ENCODE results near the gene NANP. TPM values are rescaled to one million over a fixed set of nuclear protein-coding genes. Genes with fewer than 3 reads are reported as not detected.

NANP gene
- polyA plus RNA-seq, 2 of the 4 experiments (the other 2 are of a cell fraction) = 11.2 to 11.4 TPM

DNA sequence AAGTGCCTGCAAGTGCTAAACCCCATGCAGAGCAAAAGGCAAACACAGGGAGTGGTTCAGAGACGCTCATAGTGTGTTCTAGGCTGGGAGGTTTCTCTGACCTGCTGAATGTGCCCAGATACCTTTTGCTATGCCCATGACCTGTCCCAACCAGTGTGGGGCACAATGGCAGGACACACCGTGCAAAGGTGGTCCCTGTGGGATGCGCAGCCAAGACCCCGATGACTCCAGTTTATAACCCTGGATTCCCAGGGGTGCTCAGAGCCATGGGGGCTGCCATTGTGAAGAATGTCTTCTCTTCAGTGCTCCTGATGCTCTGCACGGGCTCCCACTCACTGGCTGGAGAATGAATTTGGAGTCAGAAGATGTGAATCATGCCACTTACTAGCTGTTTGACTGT is 36.3 kb downstream of the NANP start:
- Histone ChIP-seq H3K4me1 (peaks cover 24% of the 10 kb centered on the region), H3K4me3 (no peak overlapping the region), H3K27ac (no peak overlapping the region), H3K4me2 (no peak overlapping the region), H3K9me3 (no peaks in the 10 kb centered on the region)
- ChIA-PET CTCF (interaction anchor here (0.6 kb wide), 1 partner anchor 773 kb away, joined by 3 read pairs; no protein-coding TSS in a partner anchor), POLR2A (no interaction called here)
- DNase-seq (ENCODE audit: low read depth in 1 of 2, low spot score in 1 of 2) (no peak), FAIRE-seq (no peak), ATAC-seq (no peak)
- 73% methylated on average over 5 of the region's 5 CpGs for WGBS (ENCODE audit: missing lambda C conversion rate)
- TF ChIP-seq CHD2 (IDR thresholded peaks at IDR 0.05; ENCODE audit: low read length, partially characterized antibody) (no peak), HDAC2 (IDR thresholded peaks at IDR 0.05) (no peak), HOXB13 (CRISPR knock-in tag; IDR thresholded peaks at IDR 0.05; ENCODE audit: low read depth) (no peak), SREBF2 (IDR thresholded peaks at IDR 0.05) (no peak), E2F6 (IDR thresholded peaks at IDR 0.05; ENCODE audit: borderline replicate concordance, low read depth) (no peak), CHD4 (IDR thresholded peaks at IDR 0.05; ENCODE audit: borderline replicate concordance) (no peak), KDM1A (IDR thresholded peaks at IDR 0.05; ENCODE audit: low read depth) (no peak), TP53 (CRISPR knock-in tag; IDR thresholded peaks at IDR 0.05) (no peak), GATA3 (IDR thresholded peaks at IDR 0.05; ENCODE audit: borderline replicate concordance) (no peak), RARB (CRISPR knock-in tag; IDR thresholded peaks at IDR 0.05) (no peak), JUN (IDR thresholded peaks at IDR 0.05) (no peak)
- TF ChIP-seq, protein P1, sequence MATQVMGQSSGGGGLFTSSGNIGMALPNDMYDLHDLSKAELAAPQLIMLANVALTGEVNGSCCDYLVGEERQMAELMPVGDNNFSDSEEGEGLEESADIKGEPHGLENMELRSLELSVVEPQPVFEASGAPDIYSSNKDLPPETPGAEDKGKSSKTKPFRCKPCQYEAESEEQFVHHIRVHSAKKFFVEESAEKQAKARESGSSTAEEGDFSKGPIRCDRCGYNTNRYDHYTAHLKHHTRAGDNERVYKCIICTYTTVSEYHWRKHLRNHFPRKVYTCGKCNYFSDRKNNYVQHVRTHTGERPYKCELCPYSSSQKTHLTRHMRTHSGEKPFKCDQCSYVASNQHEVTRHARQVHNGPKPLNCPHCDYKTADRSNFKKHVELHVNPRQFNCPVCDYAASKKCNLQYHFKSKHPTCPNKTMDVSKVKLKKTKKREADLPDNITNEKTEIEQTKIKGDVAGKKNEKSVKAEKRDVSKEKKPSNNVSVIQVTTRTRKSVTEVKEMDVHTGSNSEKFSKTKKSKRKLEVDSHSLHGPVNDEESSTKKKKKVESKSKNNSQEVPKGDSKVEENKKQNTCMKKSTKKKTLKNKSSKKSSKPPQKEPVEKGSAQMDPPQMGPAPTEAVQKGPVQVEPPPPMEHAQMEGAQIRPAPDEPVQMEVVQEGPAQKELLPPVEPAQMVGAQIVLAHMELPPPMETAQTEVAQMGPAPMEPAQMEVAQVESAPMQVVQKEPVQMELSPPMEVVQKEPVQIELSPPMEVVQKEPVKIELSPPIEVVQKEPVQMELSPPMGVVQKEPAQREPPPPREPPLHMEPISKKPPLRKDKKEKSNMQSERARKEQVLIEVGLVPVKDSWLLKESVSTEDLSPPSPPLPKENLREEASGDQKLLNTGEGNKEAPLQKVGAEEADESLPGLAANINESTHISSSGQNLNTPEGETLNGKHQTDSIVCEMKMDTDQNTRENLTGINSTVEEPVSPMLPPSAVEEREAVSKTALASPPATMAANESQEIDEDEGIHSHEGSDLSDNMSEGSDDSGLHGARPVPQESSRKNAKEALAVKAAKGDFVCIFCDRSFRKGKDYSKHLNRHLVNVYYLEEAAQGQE (IDR thresholded peaks at IDR 0.05) = no peak
- TF ChIP-seq, protein P2, sequence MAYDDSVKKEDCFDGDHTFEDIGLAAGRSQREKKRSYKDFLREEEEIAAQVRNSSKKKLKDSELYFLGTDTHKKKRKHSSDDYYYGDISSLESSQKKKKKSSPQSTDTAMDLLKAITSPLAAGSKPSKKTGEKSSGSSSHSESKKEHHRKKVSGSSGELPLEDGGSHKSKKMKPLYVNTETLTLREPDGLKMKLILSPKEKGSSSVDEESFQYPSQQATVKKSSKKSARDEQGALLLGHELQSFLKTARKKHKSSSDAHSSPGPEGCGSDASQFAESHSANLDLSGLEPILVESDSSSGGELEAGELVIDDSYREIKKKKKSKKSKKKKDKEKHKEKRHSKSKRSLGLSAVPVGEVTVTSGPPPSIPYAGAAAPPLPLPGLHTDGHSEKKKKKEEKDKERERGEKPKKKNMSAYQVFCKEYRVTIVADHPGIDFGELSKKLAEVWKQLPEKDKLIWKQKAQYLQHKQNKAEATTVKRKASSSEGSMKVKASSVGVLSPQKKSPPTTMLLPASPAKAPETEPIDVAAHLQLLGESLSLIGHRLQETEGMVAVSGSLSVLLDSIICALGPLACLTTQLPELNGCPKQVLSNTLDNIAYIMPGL (CRISPR knock-in tag; IDR thresholded peaks at IDR 0.05; ENCODE audit: borderline replicate concordance) = no peak
- TF ChIP-seq, protein P3, sequence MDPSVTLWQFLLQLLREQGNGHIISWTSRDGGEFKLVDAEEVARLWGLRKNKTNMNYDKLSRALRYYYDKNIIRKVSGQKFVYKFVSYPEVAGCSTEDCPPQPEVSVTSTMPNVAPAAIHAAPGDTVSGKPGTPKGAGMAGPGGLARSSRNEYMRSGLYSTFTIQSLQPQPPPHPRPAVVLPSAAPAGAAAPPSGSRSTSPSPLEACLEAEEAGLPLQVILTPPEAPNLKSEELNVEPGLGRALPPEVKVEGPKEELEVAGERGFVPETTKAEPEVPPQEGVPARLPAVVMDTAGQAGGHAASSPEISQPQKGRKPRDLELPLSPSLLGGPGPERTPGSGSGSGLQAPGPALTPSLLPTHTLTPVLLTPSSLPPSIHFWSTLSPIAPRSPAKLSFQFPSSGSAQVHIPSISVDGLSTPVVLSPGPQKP (IDR thresholded peaks at IDR 0.05; ENCODE audit: low read depth, low read length) = no peak

GRCh38 chr20:25586877-25587276 is 36.9 kb downstream of the NANP start:
- TF ChIP-seq MAZ (IDR thresholded peaks at IDR 0.05; ENCODE audit: borderline replicate concordance, low read depth, low read length) (no peak), FOSL2 (IDR thresholded peaks at IDR 0.05) (0 out of 2 replicates have a peak, but pooled peaks have one; percentile 11), FOSL2 (CRISPR knock-in tag; IDR thresholded peaks at IDR 0.05) (no peak)
- 73% methylated on average over 11 of the region's 11 CpGs for WGBS (ENCODE audit: missing lambda C conversion rate)
- Histone ChIP-seq H3K27ac (no peak overlapping the region), H3K4me2 (no peak overlapping the region), H3K9me3 (no peaks in the 10 kb centered on the region), H3K4me3 (no peak overlapping the region), H3K4me1 (peaks cover 28% of the 10 kb centered on the region)
- DNase-seq (ENCODE audit: low read depth in 1 of 2, low spot score in 1 of 2) (peak in 1 of 2 experiments; percentile 26), FAIRE-seq (no peak), ATAC-seq (no peak)
- POLR2A ChIA-PET = no interaction called here
- CTCF ChIA-PET = no interaction called here
